ENCODE results near the gene HMGCR. TPM values are rescaled to one million over a fixed set of nuclear protein-coding genes. Genes with fewer than 3 reads are reported as not detected.
"Not testable (repeated sequence)": the region's sequence is repeated elsewhere in the genome, so short reads cannot be mapped to it uniquely, and the experiment has no call there.

HMGCR gene
- total and polyA plus RNA-seq, 2 donors (not counting 1 experiment from before 2014, with no cell fraction given): 8.1 to 55.7 TPM

GRCh38 chr5:75300084-75300483 lies 36.9 kb upstream of the HMGCR start:
- Histone ChIP-seq H3K9ac (ENCODE audit: low read length) (no peak overlapping the region), H3K9me3 (ENCODE audit: control extremely low read depth in 1 of 3, control insufficient read depth in 2 of 3, insufficient read depth in 1 of 3, low read length in 2 of 3) (no peaks in the 10 kb centered on the region), H3K4me1 (ENCODE audit: control insufficient read depth in 2 of 2, insufficient read depth in 2 of 2, low read length in 2 of 2) (no peaks in the 10 kb centered on the region), H3K36me3 (replicated peaks in 1 of 2; ENCODE audit: control extremely low read depth in 1 of 2, control insufficient read depth in 1 of 2, extremely low read depth in 1 of 2, insufficient read depth in 2 of 2, low read length in 1 of 2) (no peaks in the 10 kb centered on the region), H3K4me2 (replicated peaks; ENCODE audit: low read depth, low read length, poor library complexity, severe bottlenecking) (no peak overlapping the region), H3K27me3 (replicated peaks in 1 of 4; ENCODE audit: control extremely low read depth in 1 of 4, control insufficient read depth in 3 of 4, insufficient read depth in 4 of 4, low read length in 3 of 4) (no peaks in the 10 kb centered on the region), H4K20me1 (ENCODE audit: control insufficient read depth, insufficient read depth, low read length, poor library complexity, severe bottlenecking) (no peaks in the 10 kb centered on the region), H2AFZ (ENCODE audit: insufficient read depth, low read depth, low read length, poor library complexity, severe bottlenecking) (no peak overlapping the region), H3K27ac (ENCODE audit: low read length in 2 of 2) (no peak overlapping the region), H3K4me3 (ENCODE audit: control extremely low read depth in 1 of 5, extremely low read depth in 1 of 5, insufficient read depth in 1 of 5, low read depth in 2 of 5, low read length in 4 of 5) (no peak overlapping the region), H3K79me2 (ENCODE audit: control insufficient read depth, insufficient read depth, low read length) (no peaks in the 10 kb centered on the region)
- POLR2A ChIA-PET: no interaction called here
- no peak for TF ChIP-seq CTCF (IDR thresholded peaks at IDR 0.05)
- no peak for TF ChIP-seq EZH2 (IDR thresholded peaks at IDR 0.05; ENCODE audit: borderline replicate concordance, insufficient read depth, low read depth, low read length, poor library complexity, severe bottlenecking)
- Mint-ChIP-seq H3K4me3 (no peak overlapping the region), H3K27me3 (no peaks in the 10 kb centered on the region), H3K4me1 (no peaks in the 10 kb centered on the region), H3K9me3 (ENCODE audit: insufficient read depth) (no peaks in the 10 kb centered on the region), H3K27ac (no peak overlapping the region)
- DNase-seq: no peak
- CTCF ChIA-PET: no interaction called here
- intact Hi-C loops (cut with micrococcal nuclease): no loop called here
- ATAC-seq (ENCODE audit: low read depth): no peak

GRCh38 chr5:75303419-75303818 lies 33.6 kb upstream of the HMGCR start:
- Histone ChIP-seq H4K20me1 (ENCODE audit: control insufficient read depth, insufficient read depth, low read length, poor library complexity, severe bottlenecking) (no peaks in the 10 kb centered on the region), H3K9me3 (ENCODE audit: control extremely low read depth in 1 of 3, control insufficient read depth in 2 of 3, insufficient read depth in 1 of 3, low read length in 2 of 3) (no peaks in the 10 kb centered on the region), H3K4me2 (replicated peaks; ENCODE audit: low read depth, low read length, poor library complexity, severe bottlenecking) (no peak overlapping the region), H3K4me3 (ENCODE audit: control extremely low read depth in 1 of 5, extremely low read depth in 1 of 5, insufficient read depth in 1 of 5, low read depth in 2 of 5, low read length in 4 of 5) (no peak overlapping the region), H3K36me3 (replicated peaks in 1 of 2; ENCODE audit: control extremely low read depth in 1 of 2, control insufficient read depth in 1 of 2, extremely low read depth in 1 of 2, insufficient read depth in 2 of 2, low read length in 1 of 2) (no peaks in the 10 kb centered on the region), H3K9ac (ENCODE audit: low read length) (no peak overlapping the region), H3K4me1 (ENCODE audit: control insufficient read depth in 2 of 2, insufficient read depth in 2 of 2, low read length in 2 of 2) (no peaks in the 10 kb centered on the region), H3K79me2 (ENCODE audit: control insufficient read depth, insufficient read depth, low read length) (no peaks in the 10 kb centered on the region), H2AFZ (ENCODE audit: insufficient read depth, low read depth, low read length, poor library complexity, severe bottlenecking) (no peak overlapping the region), H3K27ac (ENCODE audit: low read length in 2 of 2) (no peak overlapping the region), H3K27me3 (replicated peaks in 1 of 4; ENCODE audit: control extremely low read depth in 1 of 4, control insufficient read depth in 3 of 4, insufficient read depth in 4 of 4, low read length in 3 of 4) (no peaks in the 10 kb centered on the region)
- 100% methylated on average over 3 of the region's 4 CpGs for WGBS (ENCODE audit: insufficient coverage)
- DNase-seq: no peak
- Mint-ChIP-seq H3K9me3 (ENCODE audit: insufficient read depth) (no peaks in the 10 kb centered on the region), H3K27ac (no peak overlapping the region), H3K4me1 (no peaks in the 10 kb centered on the region), H3K4me3 (no peak overlapping the region), H3K27me3 (peaks cover 5% of the 10 kb centered on the region)
- TF ChIP-seq EZH2 (IDR thresholded peaks at IDR 0.05; ENCODE audit: borderline replicate concordance, insufficient read depth, low read depth, low read length, poor library complexity, severe bottlenecking) (no peak), CTCF (IDR thresholded peaks at IDR 0.05) (no peak)
- ChIA-PET CTCF (no interaction called here), POLR2A (no interaction called here)
- intact Hi-C loops (cut with micrococcal nuclease): no loop called here
- no peak for ATAC-seq (ENCODE audit: low read depth)

- H3K4me2 ChIP-seq (replicated peaks; ENCODE audit: low read depth, low read length, poor library complexity, severe bottlenecking); H3K27ac Mint-ChIP-seq; H3K36me3 ChIP-seq (replicated peaks in 1 of 2; ENCODE audit: control extremely low read depth in 1 of 2, control insufficient read depth in 1 of 2, extremely low read depth in 1 of 2, insufficient read depth in 2 of 2, low read length in 1 of 2); H3K4me3 ChIP-seq (ENCODE audit: control extremely low read depth in 1 of 5, extremely low read depth in 1 of 5, insufficient read depth in 1 of 5, low read depth in 2 of 5, low read length in 4 of 5); H2AFZ ChIP-seq (ENCODE audit: insufficient read depth, low read depth, low read length, poor library complexity, severe bottlenecking); DNase-seq; H4K20me1 ChIP-seq (ENCODE audit: control insufficient read depth, insufficient read depth, low read length, poor library complexity, severe bottlenecking); H3K4me1 ChIP-seq (ENCODE audit: control insufficient read depth in 2 of 2, insufficient read depth in 2 of 2, low read length in 2 of 2); H3K4me3 Mint-ChIP-seq; POLR2A ChIA-PET; ATAC-seq (ENCODE audit: low read depth); intact Hi-C loops (cut with micrococcal nuclease); CTCF ChIA-PET; H3K9ac ChIP-seq (ENCODE audit: low read length); H3K27ac ChIP-seq (ENCODE audit: low read length in 2 of 2); H3K9me3 ChIP-seq (ENCODE audit: control extremely low read depth in 1 of 3, control insufficient read depth in 2 of 3, insufficient read depth in 1 of 3, low read length in 2 of 3); H3K27me3 ChIP-seq (replicated peaks in 1 of 4; ENCODE audit: control extremely low read depth in 1 of 4, control insufficient read depth in 3 of 4, insufficient read depth in 4 of 4, low read length in 3 of 4); H3K9me3 Mint-ChIP-seq (ENCODE audit: insufficient read depth); H3K4me1 Mint-ChIP-seq; H3K79me2 ChIP-seq (ENCODE audit: control insufficient read depth, insufficient read depth, low read length): not testable (repeated sequence)
- WGBS (ENCODE audit: insufficient coverage): 88% methylated on average over 11 of the region's 11 CpGs
- peaks cover 13% of the 10 kb centered on the region for H3K27me3 Mint-ChIP-seq
Measured at GRCh38 chr5:75304486-75304885, 32.5 kb upstream of the HMGCR start.

Data from B cell (primary cell).